HG02852 (cell line): ENCODE results near the gene ADAM12.
A peak's percentile ranks its signal among the peaks of the same experiment; 100 is the strongest.
"Not testable (repeated sequence)": the region's sequence is repeated elsewhere in the genome, so short reads cannot be mapped to it uniquely, and the experiment has no call there.

Source experiments
- ATAC-seq: cut with Tn5 transposase; IDR thresholded peaks from one replicate; pipeline ENCODE4 v1.9.1; 2021; ENCODE audit warnings: mild to moderate bottlenecking, moderate library complexity; ENCODE audit not compliant: unreplicated experiment

Gene ADAM12

DNA sequence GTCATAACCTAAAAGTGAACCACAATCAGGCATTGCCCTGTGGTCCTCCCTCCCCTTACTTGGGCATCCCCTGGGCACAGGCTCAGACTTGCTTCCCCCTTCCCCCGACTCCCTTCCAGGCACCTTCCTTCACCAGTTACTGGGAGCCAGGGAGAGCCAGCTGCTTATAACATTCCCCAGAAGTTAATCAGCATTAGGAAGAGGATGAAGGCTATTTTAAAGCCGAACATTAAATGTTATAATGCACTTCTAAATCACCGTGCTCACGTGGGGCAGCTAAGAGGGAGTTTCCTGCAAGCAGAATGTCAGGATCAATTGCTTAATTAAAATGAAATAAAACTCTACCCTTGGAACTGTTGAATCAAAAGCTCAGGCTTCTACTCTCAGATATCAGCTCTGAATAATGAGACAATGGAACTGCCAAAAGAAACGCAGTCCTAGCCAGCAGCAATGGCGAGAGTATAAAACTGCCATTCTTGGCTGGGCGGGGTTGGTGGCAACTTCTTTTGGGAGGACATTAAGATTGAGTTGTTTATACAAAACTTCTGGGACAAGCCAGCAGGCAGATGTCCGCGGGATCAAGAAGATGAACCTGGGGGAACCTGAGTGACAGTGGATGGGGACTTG is 322.4 kb downstream of the ADAM12 start:
- no peak for ATAC-seq

DNA sequence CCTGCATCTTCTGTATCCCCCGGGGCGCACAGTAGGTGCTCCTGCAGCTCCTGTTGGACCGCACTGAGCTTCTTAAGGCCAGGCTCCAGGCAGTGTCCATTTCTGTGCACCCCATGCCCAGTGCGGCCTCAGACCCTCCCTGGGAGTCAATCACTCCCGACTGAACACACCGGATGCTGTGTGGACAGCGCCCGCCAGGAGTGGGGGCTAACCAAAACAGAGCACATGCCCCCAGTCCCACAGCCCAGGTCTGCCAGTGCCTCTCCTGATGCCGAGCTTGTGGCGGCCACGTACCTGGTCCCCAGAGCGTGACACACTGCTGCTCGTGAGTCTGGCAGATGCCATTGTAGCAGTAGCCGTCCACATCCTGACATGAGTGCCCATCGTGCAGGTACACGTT is 323.8 kb downstream of the ADAM12 start:
- ATAC-seq, result no peak

DNA sequence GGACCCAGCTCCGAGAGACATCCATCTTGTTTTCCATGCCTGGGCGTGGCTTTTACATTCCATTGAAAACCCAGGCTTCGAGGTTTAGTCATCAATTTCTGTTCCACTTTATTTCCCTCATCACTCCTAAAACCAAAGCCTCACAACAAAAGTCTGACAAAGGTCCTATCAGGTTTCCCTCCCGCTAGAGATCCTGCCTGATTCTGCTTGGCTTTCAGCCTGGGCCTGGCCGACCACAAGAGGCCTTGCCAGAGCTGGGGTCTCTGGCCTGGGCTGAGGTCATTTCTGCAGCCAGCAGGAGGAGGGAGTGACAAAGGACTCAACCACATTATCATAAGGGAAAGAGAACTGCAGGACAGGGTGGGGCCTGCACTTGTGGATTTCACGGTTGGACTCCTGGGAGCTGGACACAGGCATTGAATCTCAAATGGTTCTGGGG is 324.9 kb downstream of the ADAM12 start:
- ATAC-seq, result no peak

- ATAC-seq, result no peak
These were observed 325.9 kb downstream of the ADAM12 start for GRCh38 chr10:126062131-126063032.

DNA sequence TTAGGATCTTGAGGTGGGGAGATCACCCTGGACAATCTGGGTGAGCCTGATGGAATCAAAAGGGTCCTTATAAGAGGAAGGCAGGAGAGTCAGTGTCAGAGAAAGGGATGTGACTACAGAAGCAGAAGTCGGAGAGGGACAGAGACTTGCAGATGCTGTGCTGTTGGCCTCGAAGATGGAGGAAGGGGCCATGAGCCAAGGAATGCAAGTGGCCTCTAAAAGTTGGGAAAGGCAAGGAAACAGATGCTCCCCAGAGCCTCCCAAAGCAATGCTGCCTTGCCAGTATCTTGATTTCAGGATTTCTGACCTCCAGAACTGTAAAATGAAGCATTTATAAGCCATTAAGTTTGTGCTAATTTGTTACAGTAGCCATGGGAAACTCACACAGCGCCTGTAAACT is 326.8 kb downstream of the ADAM12 start:
- no peak for ATAC-seq

DNA sequence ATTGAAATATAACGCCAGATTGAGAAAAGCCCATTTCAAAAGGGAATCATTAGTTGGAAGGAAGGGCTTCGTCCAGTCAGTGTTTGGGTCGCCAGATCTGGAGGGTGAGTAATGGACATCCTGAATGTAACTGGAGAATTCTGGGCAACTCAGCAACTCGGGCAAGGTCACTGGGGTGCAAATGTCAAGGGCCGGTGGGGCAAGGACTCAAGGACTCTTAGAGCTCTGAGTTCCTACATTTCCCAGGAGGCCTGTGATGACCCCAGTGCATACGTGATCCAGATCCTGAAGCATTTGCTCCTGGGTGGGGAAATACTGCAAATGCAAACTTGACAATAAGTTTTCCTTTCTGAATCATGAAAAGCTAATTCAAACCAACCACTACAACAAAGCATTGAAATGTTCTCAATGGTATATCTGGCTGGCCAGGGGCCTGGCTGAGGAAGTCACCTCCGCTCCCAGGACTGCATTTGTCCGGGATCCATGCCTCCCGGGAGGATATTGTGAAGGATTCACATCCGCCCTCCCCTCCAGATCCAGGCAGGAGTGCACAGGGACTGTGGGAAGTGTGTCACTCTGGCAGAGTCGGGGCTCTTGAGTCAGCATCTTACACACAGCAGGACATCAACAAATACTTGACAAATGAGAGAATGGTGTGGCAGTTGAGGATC is 327.9 kb downstream of the ADAM12 start:
- no peak for ATAC-seq

- no peak for ATAC-seq
These were observed 329.0 kb downstream of the ADAM12 start for GRCh38 chr10:126059076-126059826.

GRCh38 chr10:126058507-126058906 is 329.8 kb downstream of the ADAM12 start:
- no peak for ATAC-seq

- no peak for ATAC-seq
These were observed 330.2 kb downstream of the ADAM12 start for GRCh38 chr10:126058104-126058503.

GRCh38 chr10:126057494-126057893 is 330.8 kb downstream of the ADAM12 start:
- no peak for ATAC-seq

DNA sequence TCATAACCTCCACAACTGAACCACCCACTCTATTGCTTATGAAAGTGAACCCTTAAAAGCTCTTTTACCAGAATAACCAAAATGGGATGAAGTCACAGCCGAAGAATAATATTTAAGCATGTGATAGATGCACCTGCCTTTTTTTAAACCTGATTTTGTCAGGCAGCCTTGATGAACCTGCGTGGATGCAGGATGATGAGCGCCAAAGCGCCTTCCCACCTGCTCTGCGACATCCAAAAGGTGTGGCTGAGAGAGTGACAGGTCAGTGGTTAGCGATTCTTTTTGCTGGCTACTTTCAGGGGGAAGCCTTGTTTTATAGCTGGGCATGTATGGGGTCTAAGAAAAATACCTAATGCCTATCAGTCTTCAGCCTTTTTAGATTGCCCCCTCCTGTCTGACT is 334.1 kb downstream of the ADAM12 start:
- no peak for ATAC-seq

GRCh38 chr10:126052171-126052570 is 336.1 kb downstream of the ADAM12 start:
- no peak for ATAC-seq

DNA sequence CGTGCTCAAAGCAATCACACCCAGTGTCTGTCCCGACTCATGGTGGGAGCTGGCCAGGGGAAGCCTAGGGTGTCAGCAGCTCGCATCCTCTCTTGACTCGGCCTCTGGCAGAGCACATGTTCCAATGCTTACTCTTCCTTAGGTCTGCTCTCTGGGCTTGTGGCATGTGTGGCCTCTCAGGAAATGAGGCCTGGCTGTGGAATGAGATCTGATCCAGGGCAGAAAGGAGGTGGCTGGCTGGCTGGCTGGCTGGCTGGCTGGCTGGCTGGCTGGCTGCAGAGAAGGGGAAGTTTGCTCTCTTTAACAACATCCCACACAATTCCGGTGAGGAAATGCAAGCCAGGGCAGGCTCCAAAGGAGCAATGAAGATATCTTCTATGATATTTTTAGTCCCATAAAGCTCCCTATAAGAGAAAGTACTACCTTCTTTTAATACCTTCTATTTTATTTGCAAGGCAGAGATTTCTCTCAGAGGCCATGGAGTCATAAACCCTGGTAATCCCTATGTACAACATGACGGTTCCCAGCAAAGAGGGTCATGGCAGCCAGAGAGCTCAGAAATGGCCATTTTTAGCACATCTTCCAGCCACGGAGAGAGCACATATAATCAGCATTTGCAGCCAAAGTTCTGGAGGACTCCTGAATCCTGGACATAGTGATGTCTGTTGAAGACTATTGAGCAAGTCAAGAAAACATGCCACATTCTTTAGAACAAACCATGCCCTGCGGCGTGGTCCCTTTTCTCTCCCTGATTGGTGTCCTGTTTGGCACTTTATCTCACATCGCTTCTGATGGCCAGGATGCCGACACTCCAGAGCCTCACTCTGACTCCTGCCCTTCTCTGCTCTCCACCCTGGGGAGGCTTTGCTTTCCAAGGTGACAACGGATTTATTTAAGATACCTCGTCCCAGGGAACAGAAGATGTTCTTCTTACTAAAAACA is 338.2 kb downstream of the ADAM12 start:
- ATAC-seq, result no peak

DNA sequence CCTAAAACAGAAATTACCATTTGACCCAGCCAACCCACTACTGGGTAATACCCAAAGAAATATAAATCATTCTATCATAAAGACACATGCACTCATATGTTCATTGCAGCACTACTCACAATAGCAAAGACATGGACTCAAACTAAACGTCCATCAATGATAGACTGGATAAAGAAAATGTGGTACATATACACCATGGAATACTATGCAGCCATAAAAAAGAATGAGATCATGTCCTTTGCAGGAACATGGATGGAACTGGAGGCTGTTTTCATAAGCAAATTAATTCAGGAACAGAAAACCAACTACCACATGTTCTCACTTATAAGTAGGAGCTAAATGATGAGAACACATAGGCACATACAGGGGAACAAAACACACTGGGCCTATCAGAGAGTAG is 340.5 kb downstream of the ADAM12 start:
- ATAC-seq, result not testable (repeated sequence)

DNA sequence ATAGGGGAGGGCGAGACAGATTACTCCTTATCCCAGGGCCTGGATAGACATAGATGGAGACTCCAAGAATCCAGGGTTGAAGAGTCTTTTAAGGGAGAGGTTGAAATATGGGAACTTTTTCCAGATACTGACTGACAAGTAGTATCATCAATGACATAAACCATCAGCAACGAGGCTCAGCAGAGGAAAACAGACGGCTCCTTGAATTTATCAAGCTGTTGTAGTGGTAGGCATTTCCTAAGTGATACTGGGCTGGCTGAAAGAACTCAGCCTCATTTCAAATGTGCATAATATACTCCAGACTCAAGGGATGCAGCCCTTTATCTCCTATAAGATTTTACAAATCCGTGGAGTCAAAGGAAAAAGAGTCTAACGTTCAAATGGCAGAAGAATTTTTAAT is 341.4 kb downstream of the ADAM12 start:
- no peak for ATAC-seq

DNA sequence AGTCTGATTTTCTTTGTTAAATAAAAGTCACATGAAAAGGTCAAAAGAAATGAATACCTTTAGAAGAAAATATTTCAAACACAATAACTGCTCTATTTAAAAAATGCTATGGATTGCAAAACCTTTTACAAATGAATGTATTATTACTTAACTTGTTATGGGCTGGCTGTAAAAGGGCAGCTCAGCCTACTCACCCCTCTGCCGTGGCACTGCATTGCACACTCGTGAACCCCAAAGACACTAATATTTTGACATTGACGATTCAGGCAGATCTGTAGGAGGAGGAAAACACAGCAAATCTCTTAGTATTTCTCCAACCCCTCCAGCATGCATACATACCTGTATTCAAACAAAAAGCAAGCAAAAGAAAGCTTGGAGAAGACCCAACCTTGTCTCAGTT is 342.4 kb downstream of the ADAM12 start:
- ATAC-seq, result no peak

DNA sequence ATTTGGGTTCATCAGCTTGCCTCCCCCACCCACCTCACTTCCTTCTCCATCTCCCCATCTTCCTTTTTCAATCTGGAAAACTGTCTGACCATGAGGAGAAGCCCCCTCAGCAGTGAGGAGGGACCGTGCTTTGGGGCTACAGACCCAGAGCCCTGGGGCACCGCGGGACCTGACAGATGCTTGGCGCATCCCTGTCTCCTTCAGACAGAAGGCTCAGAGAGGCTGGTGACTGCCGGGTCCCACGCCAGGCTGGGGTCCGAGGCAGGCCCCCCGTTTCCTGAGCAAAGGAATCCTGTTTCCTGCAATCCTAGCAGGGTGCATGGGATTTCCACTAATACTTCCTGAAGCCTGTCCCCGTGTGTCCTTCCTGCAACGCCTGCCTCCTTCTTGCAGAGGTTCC is 344.9 kb downstream of the ADAM12 start:
- ATAC-seq, result no peak

- ATAC-seq, result no peak
These were observed 345.4 kb downstream of the ADAM12 start for GRCh38 chr10:126042906-126043305.

DNA sequence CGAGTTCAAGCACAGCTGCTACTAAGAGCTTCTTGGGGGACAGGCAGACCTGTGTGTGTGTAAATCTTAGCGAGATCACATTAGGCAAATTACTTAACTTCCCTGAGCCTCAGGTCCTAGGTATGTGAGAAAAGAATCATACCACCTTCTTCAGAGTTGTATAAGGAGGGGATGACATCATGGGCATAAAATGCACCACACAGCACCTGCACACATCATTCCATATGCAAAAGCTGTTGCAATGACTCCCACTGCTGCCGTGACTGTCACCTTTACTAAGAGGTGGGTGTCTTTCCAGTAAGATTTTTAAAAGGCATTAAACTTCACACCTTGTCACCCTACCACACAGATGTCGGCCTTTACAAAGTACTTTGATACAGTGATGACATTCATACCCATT is 345.9 kb downstream of the ADAM12 start:
- ATAC-seq, result no peak

DNA sequence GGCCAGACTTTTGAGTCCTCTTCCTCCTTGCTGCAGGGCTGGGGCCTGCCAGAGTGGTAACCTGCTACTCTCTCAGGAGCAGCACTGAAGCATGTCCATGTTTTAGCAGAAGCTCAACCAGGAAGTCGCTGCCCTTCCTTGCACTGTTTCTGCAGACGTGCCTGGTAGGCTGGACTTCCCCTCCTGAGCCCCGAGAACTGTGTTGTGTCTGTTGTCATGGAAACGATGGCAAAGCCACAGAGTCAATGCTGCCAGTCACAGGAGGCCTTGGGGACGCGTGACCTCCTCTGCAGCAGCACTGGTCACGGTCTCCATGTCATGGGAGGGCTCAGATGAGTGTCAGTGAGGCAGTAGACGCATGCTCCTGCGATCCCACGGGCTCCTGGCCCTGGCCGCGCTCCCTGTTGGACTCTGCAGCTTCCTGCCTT is 346.5 kb downstream of the ADAM12 start:
- ATAC-seq, result peak; percentile 99
